GM23248 (cell line): Measurements from ENCODE around the gene JAGN1. TPM values are rescaled to one million over a fixed set of nuclear protein-coding genes. Genes with fewer than 3 reads are reported as not detected.
"Not testable (repeated sequence)": the region's sequence is repeated elsewhere in the genome, so short reads cannot be mapped to it uniquely, and the experiment has no call there.

Experiments used
- DNase-seq: peaks from one replicate; pipeline ENCODE4 v3.0.0-alpha.2; 2015
- H2AFZ ChIP-seq: fragments of 200-600 bp; sonication (generic); 2 replicates; pipeline ENCODE4 v1.6.1; 2016; ENCODE audit warnings: antibody characterized with exemption
- H3F3A ChIP-seq: fragments of 200-600 bp; sonication (generic); 2 replicates; pipeline ENCODE4 v1.6.1; 2016; ENCODE audit warnings: mild to moderate bottlenecking, antibody characterized with exemption, mixed run types; ENCODE audit not compliant: insufficient read depth
- H3K27ac ChIP-seq: fragments of 200-600 bp; sonication (generic); 2 replicates; pipeline ENCODE4 v1.5.1; 2016; ENCODE audit warnings: mild to moderate bottlenecking
- H3K27me3 ChIP-seq: fragments of 200-600 bp; sonication (generic); replicated peaks from 2 replicates; pipeline ENCODE4 v1.6.1; 2016; ENCODE audit warnings: mild to moderate bottlenecking; ENCODE audit not compliant: insufficient read depth
- H3K36me3 ChIP-seq: fragments of 200-600 bp; sonication (generic); 2 replicates; pipeline ENCODE4 v1.6.1; 2016; ENCODE audit warnings: low read depth, mild to moderate bottlenecking
- H3K4me1 ChIP-seq: fragments of 200-600 bp; sonication (generic); 2 replicates; pipeline ENCODE4 v1.6.1; 2016; ENCODE audit warnings: mild to moderate bottlenecking; ENCODE audit not compliant: insufficient read depth
- H3K4me2 ChIP-seq: fragments of 200-600 bp; sonication (generic); one replicate; pipeline ENCODE4 v1.6.1; 2016; ENCODE audit warnings: mild to moderate bottlenecking; ENCODE audit not compliant: unreplicated experiment
- H3K4me3 ChIP-seq: fragments of 200-600 bp; sonication (generic); 2 replicates; pipeline ENCODE4 v1.5.1; 2016; ENCODE audit warnings: mild to moderate bottlenecking
- H3K79me2 ChIP-seq: fragments of 200-600 bp; sonication (generic); 2 replicates; pipeline ENCODE4 v1.6.1; 2016; ENCODE audit warnings: mild to moderate bottlenecking; ENCODE audit not compliant: insufficient read depth
- H3K9ac ChIP-seq: fragments of 200-600 bp; sonication (generic); 2 replicates; pipeline ENCODE4 v1.6.1; 2016; ENCODE audit warnings: mild to moderate bottlenecking
- H3K9me2 ChIP-seq: fragments of 200-600 bp; sonication (generic); 2 replicates; pipeline ENCODE4 v1.6.1; 2016; ENCODE audit warnings: mixed run types, mild to moderate bottlenecking, moderate library complexity; ENCODE audit not compliant: insufficient read depth
- H3K9me3 ChIP-seq: fragments of 200-600 bp; sonication (generic); one replicate; pipeline ENCODE4 v1.6.1; 2017; ENCODE audit warnings: low read depth
- H4K20me1 ChIP-seq: fragments of 200-600 bp; sonication (generic); 2 replicates; pipeline ENCODE4 v1.6.0; 2016; ENCODE audit not compliant: insufficient read depth
- EZH2 ChIP-seq: fragments of 200-600 bp; sonication (generic); IDR thresholded peaks from 2 replicates; pipeline ENCODE4 v1.6.1; 2018; ENCODE audit warnings: antibody characterized with exemption, mild to moderate bottlenecking; ENCODE audit not compliant: insufficient read depth, poor library complexity, severe bottlenecking
- EZH2phosphoT487 ChIP-seq: fragments of 200-600 bp; sonication (generic); IDR thresholded peaks from 2 replicates; pipeline ENCODE4 v1.6.1; 2018; ENCODE audit warnings: antibody characterized with exemption, moderate library complexity, mild to moderate bottlenecking, low read depth; ENCODE audit not compliant: insufficient read depth
- WGBS, 2 experiments: methylation state at CpG; one replicate each; pipeline ENCODE4 v1.1.6; 2015 to 2017; ENCODE audit warnings: low lambda C conversion rate in 2 of 2, low coverage in 1 of 2; ENCODE audit errors: missing lambda C conversion rate in 2 of 2; 5-methylcytosine and 5-hydroxymethylcytosine counted together
- in situ Hi-C: fragments of 300-500 bp; cut with MboI; formaldehyde crosslinking; loops from 2 replicates; pipeline ENCODE4 v1.15.0; 2020
- polyA plus RNA-seq: library from polyadenylated mRNA; unstranded; fragments of >200 nt; fragmentation: Nextera tagmentation; extraction: Ambion mirVana; gene quantifications from 2 replicates; pipeline ENCODE4 v1.2.1, GENCODE V29; 2016
- total RNA-seq: library from RNA; depleted of rRNA; stranded (reverse); fragments of >200 nt; shearing (Covaris generic); gene quantifications from 2 replicates; pipeline ENCODE4 v1.2.3, GENCODE V29; 2014

The JAGN1 gene
- total and polyA plus RNA-seq, 2 experiments from 2014 or later, result 35.7 to 45.3 TPM

GRCh38 chr3:9861626-9862130 is 28.7 kb upstream of the JAGN1 start:
- H3K4me2 ChIP-seq, result no peak overlapping the region
- 95 to 97% methylated on average over 5 of the region's 5 CpGs for WGBS, 2 experiments
- TF ChIP-seq EZH2phosphoT487, result no peak
- no peak for TF ChIP-seq EZH2
- no peaks in the 10 kb centered on the region for H3K9me3 ChIP-seq
- in situ Hi-C loops, result no loop called here
- H3F3A ChIP-seq, result no peaks in the 10 kb centered on the region
- H3K27me3 ChIP-seq, result no peaks in the 10 kb centered on the region
- no peaks in the 10 kb centered on the region for H3K4me1 ChIP-seq
- no peak overlapping the region for H3K9ac ChIP-seq
- H3K36me3 ChIP-seq, result no peaks in the 10 kb centered on the region
- H2AFZ ChIP-seq, result no peak overlapping the region
- H3K79me2 ChIP-seq, result no peaks in the 10 kb centered on the region
- no peaks in the 10 kb centered on the region for H4K20me1 ChIP-seq
- no peak overlapping the region for H3K4me3 ChIP-seq
- no peak overlapping the region for H3K27ac ChIP-seq
- no peak for DNase-seq
- H3K9me2 ChIP-seq, result no peaks in the 10 kb centered on the region

- WGBS, 2 experiments, result 24 to 39% methylated on average over 29 to 33 of the region's 45 CpGs
- Histone ChIP-seq H3K4me2 (no peak overlapping the region), H3K4me3 (peak overlapping the region; percentile 45; the same call in 1 of the 2 replicates), H3K4me1 (no peaks in the 10 kb centered on the region), H3K36me3 (no peaks in the 10 kb centered on the region), H3K9me2 (no peaks in the 10 kb centered on the region), H2AFZ (peak overlapping the region; percentile 66), H3K27me3 (no peaks in the 10 kb centered on the region), H3F3A (no peaks in the 10 kb centered on the region), H3K79me2 (no peaks in the 10 kb centered on the region), H3K27ac (no peak overlapping the region), H3K9ac (peak overlapping the region; percentile 1; the same call in 1 of the 2 replicates), H3K9me3 (no peaks in the 10 kb centered on the region), H4K20me1 (no peaks in the 10 kb centered on the region)
- in situ Hi-C loops, result no loop called here
- TF ChIP-seq EZH2phosphoT487 (no peak), EZH2 (no peak)
- peak; percentile 51 for DNase-seq
Measured at GRCh38 chr3:9862391-9863057, 27.9 kb upstream of the JAGN1 start.

- no peaks in the 10 kb centered on the region for H3F3A ChIP-seq
- 0 out of 2 replicates have a peak overlapping the region, but pooled peaks have one; percentile 45 for H3K4me3 ChIP-seq
- 0 out of 2 replicates have a peak overlapping the region, but pooled peaks have one; percentile 1 for H3K9ac ChIP-seq
- H3K9me3 ChIP-seq, result no peaks in the 10 kb centered on the region
- no peaks in the 10 kb centered on the region for H3K9me2 ChIP-seq
- no peak for DNase-seq
- no peaks in the 10 kb centered on the region for H3K27me3 ChIP-seq
- no peak overlapping the region for H3K4me2 ChIP-seq
- peak overlapping the region; percentile 66 for H2AFZ ChIP-seq
- H4K20me1 ChIP-seq, result no peaks in the 10 kb centered on the region
- no peak for TF ChIP-seq EZH2phosphoT487
- WGBS, 2 experiments, result 53 to 55% methylated on average over 19 to 22 of the region's 22 CpGs
- no peaks in the 10 kb centered on the region for H3K4me1 ChIP-seq
- in situ Hi-C loops, result no loop called here
- H3K36me3 ChIP-seq, result no peaks in the 10 kb centered on the region
- no peak overlapping the region for H3K27ac ChIP-seq
- H3K79me2 ChIP-seq, result no peaks in the 10 kb centered on the region
Measured at GRCh38 chr3:9863058-9863772, 27.2 kb upstream of the JAGN1 start.

DNA sequence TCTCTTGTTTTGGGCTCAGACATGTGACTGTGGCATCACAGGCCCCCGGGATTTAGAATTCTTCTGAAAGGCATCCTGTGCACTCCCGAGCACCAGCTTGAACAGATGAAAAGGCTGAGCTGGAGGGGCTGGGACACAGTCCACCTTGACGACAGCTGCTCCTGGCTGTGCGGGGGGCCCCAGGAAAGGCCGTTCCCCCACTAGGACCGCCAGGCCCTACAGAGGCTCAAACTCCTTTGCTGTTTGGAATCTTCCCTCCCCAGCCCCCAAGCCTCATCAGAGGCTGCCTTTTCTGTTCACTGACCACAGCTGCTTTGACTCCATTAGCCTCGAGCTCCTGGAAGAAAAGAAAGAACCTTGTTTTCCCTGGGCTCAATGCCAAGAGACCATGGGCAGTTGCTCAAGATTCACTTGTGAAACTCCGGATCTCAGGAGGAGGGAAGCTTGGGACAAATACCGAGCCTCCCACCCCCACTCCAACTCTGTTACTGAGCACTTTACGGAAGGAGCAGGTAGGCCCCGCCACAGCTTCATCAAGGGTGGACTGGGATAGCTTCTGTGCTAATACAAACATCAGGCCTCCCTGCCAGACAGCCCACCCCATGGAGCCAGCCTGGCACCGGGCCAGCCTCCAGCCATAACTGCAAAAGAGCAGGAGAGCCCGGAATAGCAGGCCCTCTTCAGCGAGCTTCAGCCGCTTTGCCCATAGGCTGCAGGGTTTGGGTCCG is 26.0 kb upstream of the JAGN1 start:
- no peaks in the 10 kb centered on the region for H3K4me1 ChIP-seq
- no peaks in the 10 kb centered on the region for H3F3A ChIP-seq
- H3K4me3 ChIP-seq, result no peak overlapping the region
- no peak overlapping the region for H3K9ac ChIP-seq
- 71 to 72% methylated on average over 16 of the region's 16 CpGs for WGBS, 2 experiments
- no peak overlapping the region for H3K27ac ChIP-seq
- TF ChIP-seq EZH2phosphoT487 (no peak), EZH2 (no peak)
- H2AFZ ChIP-seq, result no peak overlapping the region
- no peaks in the 10 kb centered on the region for H3K27me3 ChIP-seq
- no peaks in the 10 kb centered on the region for H3K79me2 ChIP-seq
- H4K20me1 ChIP-seq, result no peaks in the 10 kb centered on the region
- H3K9me2 ChIP-seq, result no peaks in the 10 kb centered on the region
- peak; percentile 61 for DNase-seq
- no peak overlapping the region for H3K4me2 ChIP-seq
- in situ Hi-C loops, result no loop called here
- H3K36me3 ChIP-seq, result no peaks in the 10 kb centered on the region
- no peaks in the 10 kb centered on the region for H3K9me3 ChIP-seq

DNA sequence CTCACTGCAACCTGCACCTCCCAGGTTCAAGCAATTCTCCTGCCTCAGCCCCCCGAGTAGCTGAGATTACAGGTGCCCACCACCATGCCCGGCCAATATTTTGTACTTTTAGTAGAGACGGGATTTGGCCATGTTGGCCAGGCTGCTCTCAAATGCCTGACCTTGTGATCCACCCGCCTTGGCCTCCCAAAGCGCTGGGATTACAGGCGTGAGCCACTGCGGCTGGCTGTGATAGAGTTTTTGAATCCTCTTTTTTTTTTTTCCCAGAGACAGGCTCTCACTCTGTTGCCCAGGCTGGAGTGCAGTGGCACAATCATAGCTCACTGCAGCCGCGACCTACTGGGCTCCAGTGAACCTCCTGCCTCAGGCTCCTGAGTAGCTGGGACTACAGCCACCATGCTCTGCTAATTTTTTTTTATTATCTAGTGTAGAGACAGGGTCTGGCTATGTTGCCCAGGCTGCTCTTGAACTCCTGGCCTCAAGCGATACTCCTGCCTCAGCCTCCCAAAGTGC is 25.2 kb upstream of the JAGN1 start:
- H3K36me3 ChIP-seq, H3K79me2 ChIP-seq, H3K4me1 ChIP-seq, H3K27ac ChIP-seq, H3K9me2 ChIP-seq, in situ Hi-C loops, H3K27me3 ChIP-seq, H3K9ac ChIP-seq, DNase-seq, H2AFZ ChIP-seq, H3F3A ChIP-seq, H4K20me1 ChIP-seq, H3K4me3 ChIP-seq, H3K4me2 ChIP-seq, H3K9me3 ChIP-seq: not testable (repeated sequence)
- 83 to 89% methylated on average over 10 of the region's 10 CpGs for whole genome bisulfite sequencing, 2 experiments
